Neural cell (in vitro differentiated cells): ENCODE results near the gene NFIB. TPM values are rescaled to one million over a fixed set of nuclear protein-coding genes. Genes with fewer than 3 reads are reported as not detected.

Experiments used
- H2AFZ ChIP-seq: fragments of 200-600, 300-800 bp; sonication (generic), shearing (Covaris generic); 2 replicates; pipeline ENCODE4 v1.6.0; 2014; ENCODE audit warnings: low read depth, mild to moderate bottlenecking, antibody characterized with exemption, low read length, moderate library complexity
- H3F3A ChIP-seq: fragments of 200-600 bp; shearing (Covaris generic); 2 replicates; pipeline ENCODE4 v1.6.1; 2016; ENCODE audit warnings: mild to moderate bottlenecking, moderate library complexity, mixed read lengths, antibody characterized with exemption, low read length; ENCODE audit not compliant: insufficient read depth, poor library complexity, severe bottlenecking
- H3K27ac ChIP-seq: fragments of 200-600, 300-800 bp; sonication (generic), shearing (Covaris generic); 2 replicates; pipeline ENCODE4 v1.5.1; 2014; ENCODE audit warnings: mild to moderate bottlenecking, low read length, moderate library complexity
- H3K27me3 ChIP-seq: fragments of 300-800, 200-600 bp; sonication (generic), shearing (Covaris generic); 2 replicates; pipeline ENCODE4 v1.6.0; 2014; ENCODE audit warnings: mild to moderate bottlenecking, low read depth, low read length, moderate library complexity; ENCODE audit not compliant: insufficient read depth
- H3K36me3 ChIP-seq: fragments of 300-800, 200-600 bp; sonication (generic), shearing (Covaris generic); 2 replicates; pipeline ENCODE4 v1.5.1; 2014; ENCODE audit warnings: mild to moderate bottlenecking, antibody characterized with exemption, low read length, moderate library complexity; ENCODE audit not compliant: insufficient read depth
- H3K4me2 ChIP-seq: fragments of 300-800, 200-600 bp; sonication (generic), shearing (Covaris generic); 2 replicates; pipeline ENCODE4 v1.6.0; 2014; ENCODE audit warnings: mild to moderate bottlenecking, low read length
- H3K4me3 ChIP-seq: fragments of 300-800, 200-600 bp; sonication (generic), shearing (Covaris generic); 2 replicates; pipeline ENCODE4 v1.5.1; 2014; ENCODE audit warnings: mild to moderate bottlenecking, low read length, moderate library complexity
- H3K79me2 ChIP-seq: fragments of 200-600 bp; shearing (Covaris generic); replicated peaks from 2 replicates; pipeline ENCODE4 v1.6.0; 2014; ENCODE audit warnings: mild to moderate bottlenecking, low read length, moderate library complexity; ENCODE audit not compliant: insufficient read depth
- H3K9ac ChIP-seq: fragments of 300-800, 200-600 bp; sonication (generic), shearing (Covaris generic); 2 replicates; pipeline ENCODE4 v1.6.1; 2016; ENCODE audit warnings: mild to moderate bottlenecking, low read length, mixed read lengths
- H3K9me2 ChIP-seq: fragments of 200-600 bp; shearing (Covaris generic); 2 replicates; pipeline ENCODE4 v1.6.1; 2016; ENCODE audit warnings: mild to moderate bottlenecking, low read length, mixed read lengths; ENCODE audit not compliant: insufficient read depth
- H3K9me3 ChIP-seq: fragments of 200-600, 300-800 bp; sonication (generic), shearing (Covaris generic); 2 replicates; pipeline ENCODE4 v1.6.1; 2016; ENCODE audit warnings: mild to moderate bottlenecking, mixed run types, low read length, moderate library complexity, mixed read lengths
- H4K20me1 ChIP-seq: fragments of 200-600 bp; shearing (Covaris generic); 2 replicates; pipeline ENCODE4 v1.6.1; 2016; ENCODE audit warnings: mild to moderate bottlenecking, mixed run types; ENCODE audit not compliant: insufficient read depth
- EP300 ChIP-seq: fragments of 450-650 bp; conservative IDR thresholded peaks from 2 replicates; pipeline ENCODE4 v1.6.1; 2014; ENCODE audit warnings: antibody characterized with exemption, mild to moderate bottlenecking, moderate library complexity; ENCODE audit not compliant: poor library complexity, severe bottlenecking
- EZH2 ChIP-seq: fragments of 200-600, 300-800 bp; shearing (Covaris generic), sonication (generic); IDR thresholded peaks from 2 replicates; pipeline ENCODE4 v1.6.1; 2014; ENCODE audit warnings: antibody characterized with exemption, low read length, borderline replicate concordance, mild to moderate bottlenecking; ENCODE audit not compliant: insufficient read depth, poor library complexity, severe bottlenecking
- MXI1 ChIP-seq: fragments of 450-650 bp; conservative IDR thresholded peaks from 2 replicates; pipeline ENCODE4 v1.6.1; 2014; ENCODE audit warnings: antibody characterized with exemption, mild to moderate bottlenecking; ENCODE audit not compliant: poor library complexity, severe bottlenecking
- POLR2AphosphoS5 ChIP-seq: IDR thresholded peaks from 2 replicates; pipeline ENCODE4 v1.6.1; 2012
- RAD21 ChIP-seq: fragments of 450-650 bp; conservative IDR thresholded peaks from 2 replicates; pipeline ENCODE4 v1.6.1; 2014; ENCODE audit warnings: antibody characterized with exemption, mild to moderate bottlenecking, moderate library complexity
- SMC3 ChIP-seq: fragments of 450-650 bp; conservative IDR thresholded peaks from 2 replicates; pipeline ENCODE4 v1.6.1; 2014; ENCODE audit warnings: antibody characterized with exemption, mild to moderate bottlenecking, moderate library complexity; ENCODE audit not compliant: poor library complexity
- TAF1 ChIP-seq: IDR thresholded peaks from 2 replicates; pipeline ENCODE4 v1.6.1; 2012; ENCODE audit warnings: low read depth
- polyA plus RNA-seq: library from polyadenylated mRNA; depleted of rRNA; stranded (reverse); fragments of >200 nt; gene quantifications from 2 replicates; pipeline ENCODE4 v1.2.3, GENCODE V29; 2014
- TF ChIP-seq, protein P1 (sequence below): IDR thresholded peaks from 2 replicates; pipeline ENCODE4 v1.6.1; 2012; ENCODE audit warnings: borderline replicate concordance
- TF ChIP-seq, protein P2 (sequence below): fragments of 450-650 bp; IDR thresholded peaks from 2 replicates; pipeline ENCODE4 v1.5.1; 2014; ENCODE audit warnings: antibody characterized with exemption, mild to moderate bottlenecking, moderate library complexity; ENCODE audit not compliant: poor library complexity, severe bottlenecking

Gene NFIB
- polyA plus RNA-seq, 1 donor from 2014 or later, result 0.73 TPM

DNA sequence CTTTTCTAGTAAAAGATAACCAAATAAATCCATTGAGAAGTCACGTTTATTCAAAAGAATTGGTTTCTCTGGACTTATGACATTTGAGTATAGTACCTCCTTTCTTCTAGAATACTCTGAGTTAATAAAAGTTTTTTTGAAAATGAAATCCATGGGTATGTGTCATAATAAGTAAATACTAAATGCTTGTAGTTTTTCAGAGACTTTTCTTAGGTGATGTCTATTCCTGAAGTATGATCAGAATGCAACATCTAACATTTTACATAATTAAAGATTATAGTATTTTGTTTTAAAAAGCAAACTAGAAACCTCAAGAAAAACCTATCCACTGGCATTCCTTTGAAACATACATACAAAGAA is 63.2 kb downstream of the NFIB start:
- no peaks in the 10 kb centered on the region for H3K9me3 ChIP-seq

DNA sequence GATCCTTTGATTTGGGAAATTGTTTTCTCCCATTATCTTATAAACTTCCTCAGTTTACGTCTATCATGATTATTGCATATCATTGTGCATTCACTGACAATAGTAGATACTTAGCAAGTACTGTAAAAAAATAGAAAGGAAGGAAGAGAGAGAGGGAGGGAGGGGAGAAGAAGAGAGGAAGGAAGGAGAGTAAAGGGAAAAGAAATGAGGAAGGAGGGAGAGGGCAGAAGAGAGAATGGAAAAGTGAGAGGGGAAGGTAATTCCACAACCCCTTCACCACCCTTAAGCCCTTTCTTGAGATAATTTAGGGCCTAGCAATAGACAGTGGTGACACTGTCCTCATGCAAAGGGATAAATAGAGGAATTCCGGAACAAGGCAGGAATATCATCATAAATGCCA is 64.4 kb downstream of the NFIB start:
- no peaks in the 10 kb centered on the region for H3K9me2 ChIP-seq
- no peak overlapping the region for H3K9ac ChIP-seq
- H2AFZ ChIP-seq, result no peak overlapping the region
- no peaks in the 10 kb centered on the region for H3K9me3 ChIP-seq
- TF ChIP-seq EP300, result no peak
- no peaks in the 10 kb centered on the region for H3K79me2 ChIP-seq
- no peak overlapping the region for H3K27ac ChIP-seq
- no peaks in the 10 kb centered on the region for H3K36me3 ChIP-seq
- no peaks in the 10 kb centered on the region for H3F3A ChIP-seq
- H3K27me3 ChIP-seq, result no peaks in the 10 kb centered on the region
- H4K20me1 ChIP-seq, result no peaks in the 10 kb centered on the region
- no peak overlapping the region for H3K4me3 ChIP-seq
- no peak overlapping the region for H3K4me2 ChIP-seq

More for the DNA sequence above, 63.2 kb downstream of the NFIB start:
- Histone ChIP-seq H3F3A (no peaks in the 10 kb centered on the region), H3K4me2 (no peak overlapping the region), H3K9me2 (no peaks in the 10 kb centered on the region), H3K79me2 (no peaks in the 10 kb centered on the region), H3K36me3 (no peaks in the 10 kb centered on the region), H3K27me3 (no peaks in the 10 kb centered on the region), H2AFZ (no peak overlapping the region), H3K9ac (no peak overlapping the region), H3K27ac (no peak overlapping the region), H3K4me3 (no peak overlapping the region), H4K20me1 (no peaks in the 10 kb centered on the region)
- TF ChIP-seq EZH2 (no peak), MXI1 (no peak)

DNA sequence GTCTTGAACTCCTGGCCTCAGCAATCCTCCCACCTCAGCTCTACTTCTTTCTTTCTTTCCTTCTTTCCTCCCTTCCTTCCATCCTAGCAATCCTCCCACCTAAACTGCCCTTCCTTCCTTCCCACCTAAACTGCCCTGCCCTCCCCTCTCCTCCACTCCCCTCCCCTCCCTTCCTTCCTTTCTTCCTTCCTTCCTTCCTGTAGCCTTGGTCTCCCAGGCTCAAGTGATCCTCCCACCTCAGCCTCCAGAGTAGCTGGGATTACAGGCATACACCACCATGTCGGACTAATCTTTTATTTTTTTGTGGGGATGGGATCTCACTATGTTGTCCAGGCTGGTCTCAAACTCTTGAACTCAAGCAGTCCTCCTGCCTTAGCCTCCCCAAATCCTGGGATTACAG is 65.8 kb downstream of the NFIB start:
- Histone ChIP-seq H3K79me2 (no peaks in the 10 kb centered on the region), H3K9ac (no peak overlapping the region), H2AFZ (no peak overlapping the region)

More for the DNA sequence above, 65.8 kb downstream of the NFIB start:
- H3K27me3 ChIP-seq, result no peaks in the 10 kb centered on the region
- H3K36me3 ChIP-seq, result no peaks in the 10 kb centered on the region
- H4K20me1 ChIP-seq, result no peaks in the 10 kb centered on the region
- H3K4me3 ChIP-seq, result no peak overlapping the region
- H3F3A ChIP-seq, result no peaks in the 10 kb centered on the region
- no peaks in the 10 kb centered on the region for H3K9me3 ChIP-seq
- no peak overlapping the region for H3K4me2 ChIP-seq
- H3K9me2 ChIP-seq, result no peaks in the 10 kb centered on the region
- TF ChIP-seq, protein P1, sequence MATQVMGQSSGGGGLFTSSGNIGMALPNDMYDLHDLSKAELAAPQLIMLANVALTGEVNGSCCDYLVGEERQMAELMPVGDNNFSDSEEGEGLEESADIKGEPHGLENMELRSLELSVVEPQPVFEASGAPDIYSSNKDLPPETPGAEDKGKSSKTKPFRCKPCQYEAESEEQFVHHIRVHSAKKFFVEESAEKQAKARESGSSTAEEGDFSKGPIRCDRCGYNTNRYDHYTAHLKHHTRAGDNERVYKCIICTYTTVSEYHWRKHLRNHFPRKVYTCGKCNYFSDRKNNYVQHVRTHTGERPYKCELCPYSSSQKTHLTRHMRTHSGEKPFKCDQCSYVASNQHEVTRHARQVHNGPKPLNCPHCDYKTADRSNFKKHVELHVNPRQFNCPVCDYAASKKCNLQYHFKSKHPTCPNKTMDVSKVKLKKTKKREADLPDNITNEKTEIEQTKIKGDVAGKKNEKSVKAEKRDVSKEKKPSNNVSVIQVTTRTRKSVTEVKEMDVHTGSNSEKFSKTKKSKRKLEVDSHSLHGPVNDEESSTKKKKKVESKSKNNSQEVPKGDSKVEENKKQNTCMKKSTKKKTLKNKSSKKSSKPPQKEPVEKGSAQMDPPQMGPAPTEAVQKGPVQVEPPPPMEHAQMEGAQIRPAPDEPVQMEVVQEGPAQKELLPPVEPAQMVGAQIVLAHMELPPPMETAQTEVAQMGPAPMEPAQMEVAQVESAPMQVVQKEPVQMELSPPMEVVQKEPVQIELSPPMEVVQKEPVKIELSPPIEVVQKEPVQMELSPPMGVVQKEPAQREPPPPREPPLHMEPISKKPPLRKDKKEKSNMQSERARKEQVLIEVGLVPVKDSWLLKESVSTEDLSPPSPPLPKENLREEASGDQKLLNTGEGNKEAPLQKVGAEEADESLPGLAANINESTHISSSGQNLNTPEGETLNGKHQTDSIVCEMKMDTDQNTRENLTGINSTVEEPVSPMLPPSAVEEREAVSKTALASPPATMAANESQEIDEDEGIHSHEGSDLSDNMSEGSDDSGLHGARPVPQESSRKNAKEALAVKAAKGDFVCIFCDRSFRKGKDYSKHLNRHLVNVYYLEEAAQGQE, result no peak
- no peak for TF ChIP-seq EP300
- no peak for TF ChIP-seq RAD21
- TF ChIP-seq, protein P2, sequence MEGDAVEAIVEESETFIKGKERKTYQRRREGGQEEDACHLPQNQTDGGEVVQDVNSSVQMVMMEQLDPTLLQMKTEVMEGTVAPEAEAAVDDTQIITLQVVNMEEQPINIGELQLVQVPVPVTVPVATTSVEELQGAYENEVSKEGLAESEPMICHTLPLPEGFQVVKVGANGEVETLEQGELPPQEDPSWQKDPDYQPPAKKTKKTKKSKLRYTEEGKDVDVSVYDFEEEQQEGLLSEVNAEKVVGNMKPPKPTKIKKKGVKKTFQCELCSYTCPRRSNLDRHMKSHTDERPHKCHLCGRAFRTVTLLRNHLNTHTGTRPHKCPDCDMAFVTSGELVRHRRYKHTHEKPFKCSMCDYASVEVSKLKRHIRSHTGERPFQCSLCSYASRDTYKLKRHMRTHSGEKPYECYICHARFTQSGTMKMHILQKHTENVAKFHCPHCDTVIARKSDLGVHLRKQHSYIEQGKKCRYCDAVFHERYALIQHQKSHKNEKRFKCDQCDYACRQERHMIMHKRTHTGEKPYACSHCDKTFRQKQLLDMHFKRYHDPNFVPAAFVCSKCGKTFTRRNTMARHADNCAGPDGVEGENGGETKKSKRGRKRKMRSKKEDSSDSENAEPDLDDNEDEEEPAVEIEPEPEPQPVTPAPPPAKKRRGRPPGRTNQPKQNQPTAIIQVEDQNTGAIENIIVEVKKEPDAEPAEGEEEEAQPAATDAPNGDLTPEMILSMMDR, result no peak
- TF ChIP-seq TAF1, result no peak
- TF ChIP-seq SMC3, result no peak
- TF ChIP-seq MXI1, result no peak
- TF ChIP-seq EZH2, result no peak
- TF ChIP-seq POLR2AphosphoS5, result no peak
- H3K27ac ChIP-seq, result no peak overlapping the region
